Measurements from ENCODE around the gene CRADD. TPM values are rescaled to one million over a fixed set of nuclear protein-coding genes. Genes with fewer than 3 reads are reported as not detected.

CRADD gene
- total RNA-seq, 4 donors from 2014 or later, result 16.1 to 43.3 (median 26.5) TPM

- TF ChIP-seq POLR2A (IDR thresholded peaks at IDR 0.05) (no peak), CTCF (IDR thresholded peaks at IDR 0.05) (no peak)
- no peak for DNase-seq (ENCODE audit: low spot score in 2 of 2)
- H3K4me3 ChIP-seq (ENCODE audit: low read depth, poor library complexity, severe bottlenecking), result no peak overlapping the region
- intact Hi-C loops (cut with DNase I; ENCODE audit: low total_unique reads), result no loop called here
- WGBS, 2 donors, result 82 to 83% methylated on average over 4 of the region's 4 CpGs
Observed at GRCh38 chr12:93851257-93851671, 174.1 kb downstream of the CRADD start.

GRCh38 chr12:93852173-93852591 is 175.0 kb downstream of the CRADD start:
- H3K4me3 ChIP-seq (ENCODE audit: low read depth, poor library complexity, severe bottlenecking), result no peak overlapping the region
- intact Hi-C loops (cut with DNase I; ENCODE audit: low total_unique reads), result no loop called here
- TF ChIP-seq CTCF (IDR thresholded peaks at IDR 0.05) (no peak), POLR2A (IDR thresholded peaks at IDR 0.05) (no peak)
- WGBS, 2 donors, result 89 to 96% methylated on average over 8 of the region's 8 CpGs
- no peak for DNase-seq (ENCODE audit: low spot score in 2 of 2)

GRCh38 chr12:93853698-93854478 is 176.7 kb downstream of the CRADD start:
- 87% methylated on average over 17 of the region's 17 CpGs for WGBS, 2 donors
- no peak overlapping the region for H3K4me3 ChIP-seq (ENCODE audit: low read depth, poor library complexity, severe bottlenecking)
- DNase-seq (ENCODE audit: low spot score in 2 of 2), result no peak
- intact Hi-C loops (cut with DNase I; ENCODE audit: low total_unique reads), result no loop called here
- TF ChIP-seq POLR2A (IDR thresholded peaks at IDR 0.05), result no peak
- TF ChIP-seq CTCF (IDR thresholded peaks at IDR 0.05), result no peak

- intact Hi-C loops (cut with DNase I; ENCODE audit: low total_unique reads), result no loop called here
- WGBS, 2 donors, result 88 to 98% methylated on average over 4 of the region's 4 CpGs
- no peak overlapping the region for H3K4me3 ChIP-seq (ENCODE audit: low read depth, poor library complexity, severe bottlenecking)
- DNase-seq (ENCODE audit: low spot score in 2 of 2), result no peak
- TF ChIP-seq POLR2A (IDR thresholded peaks at IDR 0.05), result no peak
- TF ChIP-seq CTCF (IDR thresholded peaks at IDR 0.05), result no peak
Observed at GRCh38 chr12:93855261-93855660, 178.1 kb downstream of the CRADD start.

- intact Hi-C loops (cut with DNase I; ENCODE audit: low total_unique reads), result no loop called here
- no peak for DNase-seq (ENCODE audit: low spot score in 2 of 2)
- TF ChIP-seq CTCF (IDR thresholded peaks at IDR 0.05), result no peak
- TF ChIP-seq POLR2A (IDR thresholded peaks at IDR 0.05), result no peak
- no peak overlapping the region for H3K4me3 ChIP-seq (ENCODE audit: low read depth, poor library complexity, severe bottlenecking)
Observed at GRCh38 chr12:93856611-93857010, 179.4 kb downstream of the CRADD start.
